NCI-H2196 (cell line): Measurements from ENCODE around the gene CLEC11A.

Experiments used
- DNase-seq: peaks from one replicate; lab custom pipeline; 2025; ENCODE audit not compliant: unreplicated experiment; lab: John Stamatoyannopoulos, UW

The CLEC11A gene

GRCh38 chr19:50723069-50723468 is at the start of gene CLEC11A:
TSS of gene CLEC11A (plus strand) at chr19:50723364. CDS start at chr19:50723526, 162 bp downstream.
- DNase-seq: no peak

GRCh38 chr19:50676625-50677197 is 46.5 kb upstream of the CLEC11A start:
- no peak for DNase-seq

- DNase-seq: no peak
Measured at GRCh38 chr19:50677636-50678035, 45.5 kb upstream of the CLEC11A start.

- no peak for DNase-seq
Measured at GRCh38 chr19:50678323-50678722, 44.8 kb upstream of the CLEC11A start.

GRCh38 chr19:50679177-50680125 is 43.7 kb upstream of the CLEC11A start:
- peak; percentile 93 for DNase-seq

GRCh38 chr19:50686310-50687032 is 36.7 kb upstream of the CLEC11A start:
- DNase-seq: no peak

GRCh38 chr19:50688766-50689165 is 34.4 kb upstream of the CLEC11A start:
- no peak for DNase-seq

- DNase-seq: no peak
Measured at GRCh38 chr19:50690439-50690838, 32.7 kb upstream of the CLEC11A start.

GRCh38 chr19:50693064-50693975 is 29.8 kb upstream of the CLEC11A start:
- DNase-seq: no peak

GRCh38 chr19:50694815-50695145 is 28.4 kb upstream of the CLEC11A start:
- DNase-seq: no peak

- DNase-seq: peak; percentile 79
Measured at GRCh38 chr19:50695251-50696093, 27.7 kb upstream of the CLEC11A start.

- no peak for DNase-seq
Measured at GRCh38 chr19:50696094-50696483, 27.1 kb upstream of the CLEC11A start.

GRCh38 chr19:50697414-50698124 is 25.6 kb upstream of the CLEC11A start:
- no peak for DNase-seq

- DNase-seq: no peak
Measured at GRCh38 chr19:50701367-50701985, 21.7 kb upstream of the CLEC11A start.

GRCh38 chr19:50702158-50702870 is 20.9 kb upstream of the CLEC11A start:
- DNase-seq: no peak

GRCh38 chr19:50702871-50703829 is 20.0 kb upstream of the CLEC11A start:
- DNase-seq: peak; percentile 11
